ENCODE data around the gene KRT71. TPM values are rescaled to one million over a fixed set of nuclear protein-coding genes. Genes with fewer than 3 reads are reported as not detected.

Gene KRT71
- total RNA-seq, 1 donor from 2014 or later, result not detected

DNA sequence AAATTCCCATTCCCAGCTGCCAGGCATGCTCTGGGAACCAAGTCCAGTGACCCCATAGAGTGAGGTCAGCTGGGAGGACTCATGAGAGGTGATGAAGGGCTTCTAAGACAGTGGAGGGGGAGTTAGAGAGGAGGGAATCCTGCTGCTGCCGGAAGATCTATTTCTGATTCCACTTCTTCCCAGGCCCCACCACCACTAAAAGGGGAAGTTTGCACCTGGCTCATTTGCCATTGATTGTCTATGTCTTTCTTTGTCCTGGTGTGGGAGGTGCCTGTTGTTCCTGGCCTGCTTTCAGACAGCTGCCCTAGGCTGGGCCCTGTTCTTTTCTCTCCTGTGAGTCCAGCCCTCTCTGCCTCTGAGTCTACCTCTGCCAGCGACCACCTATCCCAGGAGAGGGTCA is 56.9 kb downstream of the KRT71 start:
- H3K4me1 ChIP-seq, result peaks cover 17% of the 10 kb centered on the region
- H3K4me3 ChIP-seq, result no peak overlapping the region
- no peak for ATAC-seq
- H3K27me3 ChIP-seq (ENCODE audit: low read depth), result no peaks in the 10 kb centered on the region
- H3K9me3 ChIP-seq, result no peaks in the 10 kb centered on the region
- DNase-seq, result no peak
- intact Hi-C loops (cut with DNase I), result no loop called here
- H3K27ac ChIP-seq, result no peak overlapping the region
- TF ChIP-seq, protein P1, sequence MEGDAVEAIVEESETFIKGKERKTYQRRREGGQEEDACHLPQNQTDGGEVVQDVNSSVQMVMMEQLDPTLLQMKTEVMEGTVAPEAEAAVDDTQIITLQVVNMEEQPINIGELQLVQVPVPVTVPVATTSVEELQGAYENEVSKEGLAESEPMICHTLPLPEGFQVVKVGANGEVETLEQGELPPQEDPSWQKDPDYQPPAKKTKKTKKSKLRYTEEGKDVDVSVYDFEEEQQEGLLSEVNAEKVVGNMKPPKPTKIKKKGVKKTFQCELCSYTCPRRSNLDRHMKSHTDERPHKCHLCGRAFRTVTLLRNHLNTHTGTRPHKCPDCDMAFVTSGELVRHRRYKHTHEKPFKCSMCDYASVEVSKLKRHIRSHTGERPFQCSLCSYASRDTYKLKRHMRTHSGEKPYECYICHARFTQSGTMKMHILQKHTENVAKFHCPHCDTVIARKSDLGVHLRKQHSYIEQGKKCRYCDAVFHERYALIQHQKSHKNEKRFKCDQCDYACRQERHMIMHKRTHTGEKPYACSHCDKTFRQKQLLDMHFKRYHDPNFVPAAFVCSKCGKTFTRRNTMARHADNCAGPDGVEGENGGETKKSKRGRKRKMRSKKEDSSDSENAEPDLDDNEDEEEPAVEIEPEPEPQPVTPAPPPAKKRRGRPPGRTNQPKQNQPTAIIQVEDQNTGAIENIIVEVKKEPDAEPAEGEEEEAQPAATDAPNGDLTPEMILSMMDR (IDR thresholded peaks at IDR 0.05), result no peak
- H3K36me3 ChIP-seq, result no peaks in the 10 kb centered on the region

GRCh38 chr12:52495389-52495788 is 57.6 kb downstream of the KRT71 start:
- TF ChIP-seq, protein P1 (IDR thresholded peaks at IDR 0.05), result no peak
- Histone ChIP-seq H3K27ac (no peak overlapping the region), H3K27me3 (ENCODE audit: low read depth) (no peaks in the 10 kb centered on the region), H3K4me3 (no peak overlapping the region), H3K36me3 (no peaks in the 10 kb centered on the region), H3K4me1 (peaks cover 17% of the 10 kb centered on the region), H3K9me3 (no peaks in the 10 kb centered on the region)
- intact Hi-C loops (cut with DNase I), result no loop called here
- peak in 1 of 2 donors; percentile 17 for ATAC-seq
- DNase-seq, result peak; percentile 51

DNA sequence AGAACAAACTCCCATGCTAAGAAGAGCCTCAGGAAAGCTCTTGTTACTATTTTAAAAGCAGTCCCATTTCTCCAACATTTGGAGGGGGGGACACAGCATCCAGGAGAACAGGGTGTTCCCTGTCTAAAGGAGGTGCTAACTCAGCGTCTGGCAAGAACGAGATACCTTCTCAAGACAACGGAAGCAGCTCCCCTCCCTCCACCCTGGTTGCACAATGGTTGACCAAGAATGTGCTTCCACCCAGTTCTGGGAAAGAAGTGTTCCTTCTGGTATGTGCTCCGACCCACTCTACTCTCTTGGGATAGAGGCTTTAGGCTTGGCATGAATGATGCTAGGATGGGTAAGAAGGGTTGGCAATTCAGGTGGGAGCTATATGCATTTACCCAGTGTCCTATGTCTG is 58.4 kb downstream of the KRT71 start:
- peak; percentile 67 for DNase-seq
- peak; percentile 89 to 90 for ATAC-seq
- H3K27ac ChIP-seq, result no peak overlapping the region

GRCh38 chr12:52494100-52494499 is 58.8 kb downstream of the KRT71 start:
- intact Hi-C loops (cut with DNase I), result no loop called here
- H3K9me3 ChIP-seq, result no peaks in the 10 kb centered on the region
- H3K36me3 ChIP-seq, result no peaks in the 10 kb centered on the region
- TF ChIP-seq, protein P1 (IDR thresholded peaks at IDR 0.05), result no peak
- DNase-seq, result no peak
- ATAC-seq, result peak in 1 of 2 donors; percentile 8
- H3K4me1 ChIP-seq, result peaks cover 17% of the 10 kb centered on the region
- H3K27me3 ChIP-seq (ENCODE audit: low read depth), result no peaks in the 10 kb centered on the region
- H3K4me3 ChIP-seq, result no peak overlapping the region
- no peak overlapping the region for H3K27ac ChIP-seq

More for the DNA sequence above, 58.4 kb downstream of the KRT71 start:
- peaks cover 17% of the 10 kb centered on the region for H3K4me1 ChIP-seq
- TF ChIP-seq, protein P1 (IDR thresholded peaks at IDR 0.05), result no peak
- no peaks in the 10 kb centered on the region for H3K27me3 ChIP-seq (ENCODE audit: low read depth)
- H3K9me3 ChIP-seq, result no peaks in the 10 kb centered on the region
- H3K4me3 ChIP-seq, result no peak overlapping the region
- H3K36me3 ChIP-seq, result no peaks in the 10 kb centered on the region
- intact Hi-C loops (cut with DNase I), result no loop called here

Other genes starting within 250 kb of the KRT71 start
- not detected for gene KRT83, start 231.7 kb downstream of the KRT71 start, total RNA-seq
- not detected for gene KRT85, start 185.7 kb downstream of the KRT71 start, total RNA-seq
- not detected for gene KRT84, start 167.5 kb downstream of the KRT71 start, total RNA-seq
- not detected for gene KRT82, start 146.8 kb downstream of the KRT71 start, total RNA-seq
- gene KRT75, start 118.8 kb downstream of the KRT71 start, total RNA-seq, result not detected
- gene KRT6B, start 101.0 kb downstream of the KRT71 start, total RNA-seq, result not detected
- not detected for gene KRT6C, start 79.3 kb downstream of the KRT71 start, total RNA-seq
- gene KRT6A, start 59.9 kb downstream of the KRT71 start, total RNA-seq, result 0.74 TPM
- gene KRT5, start 32.8 kb downstream of the KRT71 start, total RNA-seq, result 0.65 TPM
- not detected for gene KRT74, start 20.7 kb upstream of the KRT71 start, total RNA-seq
- not detected for gene KRT72, start 48.3 kb upstream of the KRT71 start, total RNA-seq
- not detected for gene KRT73, start 65.4 kb upstream of the KRT71 start, total RNA-seq
- not detected for gene KRT2, start 99.1 kb upstream of the KRT71 start, total RNA-seq
- 1.3 TPM for gene KRT1, start 127.3 kb upstream of the KRT71 start, total RNA-seq
- gene KRT77, start 150.4 kb upstream of the KRT71 start, total RNA-seq, result not detected
- not detected for gene KRT76, start 224.2 kb upstream of the KRT71 start, total RNA-seq
- not detected for gene KRT3, start 243.0 kb upstream of the KRT71 start, total RNA-seq